Measurements from ENCODE around the gene TEAD1. TPM values are rescaled to one million over a fixed set of nuclear protein-coding genes. Genes with fewer than 3 reads are reported as not detected.
A peak's percentile ranks its signal among the peaks of the same experiment; 100 is the strongest.

Gene TEAD1
- total RNA-seq, 6 experiments from 2014 or later: 28.3 to 41.5 (median 32.2) TPM

DNA sequence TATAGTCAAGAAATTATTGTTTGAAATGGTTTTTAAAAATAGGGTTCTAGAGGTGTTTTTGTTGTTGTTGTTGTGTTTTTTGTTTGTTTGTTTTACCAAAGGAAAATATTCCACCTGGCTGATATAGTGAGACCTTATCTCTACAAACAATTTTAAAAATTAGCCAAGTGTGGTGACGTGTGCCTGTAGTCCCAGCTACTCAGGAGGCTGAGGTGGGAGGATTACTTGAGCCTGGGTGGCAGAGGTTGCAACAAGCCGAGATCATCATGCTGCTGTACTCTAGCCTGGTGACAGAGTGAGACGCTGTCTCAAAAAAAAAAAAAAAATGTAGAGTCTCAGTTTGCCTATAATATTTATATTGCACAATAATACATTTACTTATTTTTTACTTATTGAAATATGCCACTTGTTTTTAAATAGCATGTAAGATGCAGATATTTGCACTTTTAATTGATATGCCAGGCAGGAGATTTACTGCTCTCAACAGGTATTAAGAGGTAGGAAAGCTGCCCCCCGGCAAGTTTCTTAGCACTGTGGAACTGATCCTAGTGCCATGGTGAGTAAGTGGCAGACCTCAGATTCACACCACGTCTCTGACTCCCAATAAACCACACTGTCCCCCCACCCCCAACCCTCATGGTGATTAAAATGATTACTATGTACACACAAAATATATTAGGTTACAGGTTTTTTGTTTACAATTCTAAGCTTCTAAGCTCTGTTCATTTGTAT, 157.4 kb downstream of the TEAD1 start:
- intact Hi-C loops (cut with DNase I): no loop called here
- no peaks in the 10 kb centered on the region for H3K9me3 ChIP-seq
- no peak overlapping the region for H3K4me3 ChIP-seq
- ATAC-seq: no peak
- H3K27ac ChIP-seq: no peak overlapping the region
- H3K4me1 ChIP-seq: peaks cover 0 to 53% (median 5%) of the 10 kb centered on the region in 4 donors
- no peak for TF ChIP-seq POLR2A (IDR thresholded peaks at IDR 0.05)
- TF ChIP-seq, protein P1, sequence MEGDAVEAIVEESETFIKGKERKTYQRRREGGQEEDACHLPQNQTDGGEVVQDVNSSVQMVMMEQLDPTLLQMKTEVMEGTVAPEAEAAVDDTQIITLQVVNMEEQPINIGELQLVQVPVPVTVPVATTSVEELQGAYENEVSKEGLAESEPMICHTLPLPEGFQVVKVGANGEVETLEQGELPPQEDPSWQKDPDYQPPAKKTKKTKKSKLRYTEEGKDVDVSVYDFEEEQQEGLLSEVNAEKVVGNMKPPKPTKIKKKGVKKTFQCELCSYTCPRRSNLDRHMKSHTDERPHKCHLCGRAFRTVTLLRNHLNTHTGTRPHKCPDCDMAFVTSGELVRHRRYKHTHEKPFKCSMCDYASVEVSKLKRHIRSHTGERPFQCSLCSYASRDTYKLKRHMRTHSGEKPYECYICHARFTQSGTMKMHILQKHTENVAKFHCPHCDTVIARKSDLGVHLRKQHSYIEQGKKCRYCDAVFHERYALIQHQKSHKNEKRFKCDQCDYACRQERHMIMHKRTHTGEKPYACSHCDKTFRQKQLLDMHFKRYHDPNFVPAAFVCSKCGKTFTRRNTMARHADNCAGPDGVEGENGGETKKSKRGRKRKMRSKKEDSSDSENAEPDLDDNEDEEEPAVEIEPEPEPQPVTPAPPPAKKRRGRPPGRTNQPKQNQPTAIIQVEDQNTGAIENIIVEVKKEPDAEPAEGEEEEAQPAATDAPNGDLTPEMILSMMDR (IDR thresholded peaks at IDR 0.05): no peak
- H3K36me3 ChIP-seq: no peaks in the 10 kb centered on the region
- no peaks in the 10 kb centered on the region for H3K27me3 ChIP-seq
- 59% methylated on average over 5 of the region's 5 CpGs for WGBS (ENCODE audit: insufficient coverage, low coverage, low lambda C conversion rate, missing lambda C conversion rate)
- DNase-seq: no peak

- Histone ChIP-seq H3K9me3 (no peaks in the 10 kb centered on the region), H3K4me3 (no peak overlapping the region), H3K27me3 (no peaks in the 10 kb centered on the region), H3K36me3 (no peaks in the 10 kb centered on the region), H3K27ac (no peak overlapping the region), H3K4me1 (peaks cover 0 to 44% (median under 1%) of the 10 kb centered on the region in 4 donors)
- 37% methylated on average over 2 of the region's 2 CpGs for WGBS (ENCODE audit: insufficient coverage, low coverage, low lambda C conversion rate, missing lambda C conversion rate)
- TF ChIP-seq, protein P1 (IDR thresholded peaks at IDR 0.05): no peak
- TF ChIP-seq POLR2A (IDR thresholded peaks at IDR 0.05): no peak
- intact Hi-C loops (cut with DNase I): no loop called here
- no peak for ATAC-seq
- DNase-seq: no peak
Observed at GRCh38 chr11:12832480-12833224, 158.4 kb downstream of the TEAD1 start.

- Histone ChIP-seq H3K9me3 (no peaks in the 10 kb centered on the region), H3K27ac (peak overlapping the region in 2 of 3 donors; percentile 64 to 66), H3K36me3 (no peaks in the 10 kb centered on the region), H3K4me3 (no peak overlapping the region), H3K27me3 (no peaks in the 10 kb centered on the region), H3K4me1 (peaks cover 0 to 38% (median 0%) of the 10 kb centered on the region in 4 donors)
- DNase-seq (peak in 1 of 3 donors; percentile 53), ATAC-seq (peak; percentile 75 to 84 (median 80))
- intact Hi-C loops (cut with DNase I): no loop called here
- 63% methylated on average over 2 of the region's 2 CpGs for WGBS (ENCODE audit: insufficient coverage, low coverage, low lambda C conversion rate, missing lambda C conversion rate)
- no peak for TF ChIP-seq POLR2A (IDR thresholded peaks at IDR 0.05)
- TF ChIP-seq, protein P1 (IDR thresholded peaks at IDR 0.05): no peak
Observed at GRCh38 chr11:12834166-12834565, 159.9 kb downstream of the TEAD1 start.

- 89% methylated on average over 1 of the region's 1 CpG for WGBS (ENCODE audit: insufficient coverage, low coverage, low lambda C conversion rate, missing lambda C conversion rate)
- Histone ChIP-seq H3K9me3 (no peaks in the 10 kb centered on the region), H3K36me3 (no peaks in the 10 kb centered on the region), H3K4me3 (no peak overlapping the region), H3K27me3 (no peaks in the 10 kb centered on the region), H3K4me1 (peaks cover 0 to 33% (median 0%) of the 10 kb centered on the region in 4 donors), H3K27ac (peak overlapping the region in 2 of 3 donors; percentile 64 to 66)
- intact Hi-C loops (cut with DNase I): no loop called here
- TF ChIP-seq POLR2A (IDR thresholded peaks at IDR 0.05): no peak
- TF ChIP-seq, protein P1 (IDR thresholded peaks at IDR 0.05): no peak
- DNase-seq (no peak), ATAC-seq (no peak)
Observed at GRCh38 chr11:12834630-12835029, 160.4 kb downstream of the TEAD1 start.
